NB4 (cell line): ENCODE data around the gene TTC39B.

ENCODE experiments used
- MAX ChIP-seq: IDR thresholded peaks from 2 replicates; pipeline ENCODE4 v1.6.1; 2011; ENCODE audit warnings: low read depth, low read length
- MYC ChIP-seq: IDR thresholded peaks from 2 replicates; pipeline ENCODE4 v1.6.1; 2011; ENCODE audit warnings: low read depth, low read length
- POLR2A ChIP-seq: IDR thresholded peaks from 2 replicates; pipeline ENCODE4 v1.6.1; 2011; ENCODE audit warnings: mild to moderate bottlenecking; ENCODE audit not compliant: insufficient read length; ENCODE audit errors: extremely low read depth
- TF ChIP-seq, protein P1 (sequence below): IDR thresholded peaks from one replicate; pipeline ENCODE4 v1.5.1; 2012; ENCODE audit warnings: low read depth, low read length

GRCh38 chr9:15231788-15232635 lies 75.0 kb downstream of the TTC39B start:
- TF ChIP-seq, protein P1, sequence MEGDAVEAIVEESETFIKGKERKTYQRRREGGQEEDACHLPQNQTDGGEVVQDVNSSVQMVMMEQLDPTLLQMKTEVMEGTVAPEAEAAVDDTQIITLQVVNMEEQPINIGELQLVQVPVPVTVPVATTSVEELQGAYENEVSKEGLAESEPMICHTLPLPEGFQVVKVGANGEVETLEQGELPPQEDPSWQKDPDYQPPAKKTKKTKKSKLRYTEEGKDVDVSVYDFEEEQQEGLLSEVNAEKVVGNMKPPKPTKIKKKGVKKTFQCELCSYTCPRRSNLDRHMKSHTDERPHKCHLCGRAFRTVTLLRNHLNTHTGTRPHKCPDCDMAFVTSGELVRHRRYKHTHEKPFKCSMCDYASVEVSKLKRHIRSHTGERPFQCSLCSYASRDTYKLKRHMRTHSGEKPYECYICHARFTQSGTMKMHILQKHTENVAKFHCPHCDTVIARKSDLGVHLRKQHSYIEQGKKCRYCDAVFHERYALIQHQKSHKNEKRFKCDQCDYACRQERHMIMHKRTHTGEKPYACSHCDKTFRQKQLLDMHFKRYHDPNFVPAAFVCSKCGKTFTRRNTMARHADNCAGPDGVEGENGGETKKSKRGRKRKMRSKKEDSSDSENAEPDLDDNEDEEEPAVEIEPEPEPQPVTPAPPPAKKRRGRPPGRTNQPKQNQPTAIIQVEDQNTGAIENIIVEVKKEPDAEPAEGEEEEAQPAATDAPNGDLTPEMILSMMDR: peak; percentile 97
- TF ChIP-seq MAX (no peak), POLR2A (no peak), MYC (no peak)
